ENCODE results near the gene NUP210L. TPM values are rescaled to one million over a fixed set of nuclear protein-coding genes. Genes with fewer than 3 reads are reported as not detected.
A peak's percentile ranks its signal among the peaks of the same experiment; 100 is the strongest.
"Not testable (repeated sequence)": the region's sequence is repeated elsewhere in the genome, so short reads cannot be mapped to it uniquely, and the experiment has no call there.

NUP210L gene
- total RNA-seq, 4 donors from 2014 or later, result under 0.01 to 0.30 (median 0.21) TPM; not detected in 1

GRCh38 chr1:154157520-154158306 is 2.8 kb upstream of the NUP210L start:
- DNase-seq (ENCODE audit: low spot score in 2 of 2), result no peak
- H3K4me1 ChIP-seq, result peaks cover 0 to 53% (median 32%) of the 10 kb centered on the region in 4 donors
- H3K36me3 ChIP-seq, result peaks cover 0 to 40% (median 0%) of the 10 kb centered on the region in 3 donors
- H3K27me3 ChIP-seq, result no peaks in the 10 kb centered on the region
- WGBS, 2 donors, result 47 to 49% methylated on average over 7 of the region's 7 CpGs
- H3K27ac ChIP-seq, result peak overlapping the region in 3 of 4 donors; percentile 61 to 71 (median 65)
- peaks cover 0 to 2% (median 0%) of the 10 kb centered on the region in 4 donors for H3K9me3 ChIP-seq
- no peak for TF ChIP-seq POLR2A (IDR thresholded peaks at IDR 0.05)
- no peak overlapping the region for H3K4me3 ChIP-seq

- peak in 1 of 2 donors; percentile 58 for TF ChIP-seq EP300 (IDR thresholded peaks at IDR 0.05)
- no peak for TF ChIP-seq CTCF (IDR thresholded peaks at IDR 0.05)
- Histone ChIP-seq H3K4me3 (no peak overlapping the region), H3K4me1 (peaks cover 0 to 65% (median 37%) of the 10 kb centered on the region in 4 donors), H3K27ac (peak overlapping the region; percentile 53 to 90 (median 71)), H3K27me3 (no peaks in the 10 kb centered on the region), H3K36me3 (peaks cover 0 to 20% (median 0%) of the 10 kb centered on the region in 3 donors), H3K9me3 (peaks cover 0 to 2% (median 0%) of the 10 kb centered on the region in 4 donors)
- 6 to 9% methylated on average over 9 of the region's 9 CpGs for WGBS, 2 donors
- DNase-seq (ENCODE audit: low spot score in 2 of 2), result peak in 1 of 2 donors; percentile 37
Measured at GRCh38 chr1:154155251-154155650, 378 bp upstream of the NUP210L start.

- no peak for DNase-seq (ENCODE audit: low spot score in 2 of 2)
- Histone ChIP-seq H3K27me3 (no peaks in the 10 kb centered on the region), H3K4me3 (no peak overlapping the region), H3K4me1 (peaks cover 0 to 59% (median 37%) of the 10 kb centered on the region in 4 donors), H3K36me3 (peaks cover 0 to 8% (median 0%) of the 10 kb centered on the region in 3 donors), H3K27ac (peak overlapping the region; percentile 53 to 90 (median 71)), H3K9me3 (no peaks in the 10 kb centered on the region)
- TF ChIP-seq CTCF (IDR thresholded peaks at IDR 0.05) (no peak), EP300 (IDR thresholded peaks at IDR 0.05) (no peak), POLR2A (IDR thresholded peaks at IDR 0.05) (no peak)
- WGBS, 2 donors, result 91 to 97% methylated on average over 6 of the region's 6 CpGs
Measured at GRCh38 chr1:154154053-154154452, 820 bp downstream of the NUP210L start.

- TF ChIP-seq CTCF (IDR thresholded peaks at IDR 0.05), result no peak
- TF ChIP-seq POLR2A (IDR thresholded peaks at IDR 0.05), result no peak
- no peak for TF ChIP-seq EP300 (IDR thresholded peaks at IDR 0.05)
Measured at GRCh38 chr1:154151311-154151710, 3.6 kb downstream of the NUP210L start.

GRCh38 chr1:154148807-154149206 is 6.1 kb downstream of the NUP210L start:
- TF ChIP-seq POLR2A (IDR thresholded peaks at IDR 0.05), result no peak
- TF ChIP-seq EP300 (IDR thresholded peaks at IDR 0.05), result no peak
- no peak for TF ChIP-seq CTCF (IDR thresholded peaks at IDR 0.05)
- no peaks in the 10 kb centered on the region for H3K36me3 ChIP-seq
- H3K9me3 ChIP-seq, result no peaks in the 10 kb centered on the region
- peaks cover 0 to 12% (median 5%) of the 10 kb centered on the region in 4 donors for H3K4me1 ChIP-seq
- no peaks in the 10 kb centered on the region for H3K27me3 ChIP-seq
- DNase-seq (ENCODE audit: low spot score in 2 of 2), result no peak
- 58 to 63% methylated on average over 3 of the region's 3 CpGs for WGBS, 2 donors
- no peak overlapping the region for H3K4me3 ChIP-seq
- H3K27ac ChIP-seq, result no peak overlapping the region

More at GRCh38 chr1:154151311-154151710, 3.6 kb downstream of the NUP210L start:
- Histone ChIP-seq H3K9me3 (no peaks in the 10 kb centered on the region), H3K27me3 (no peaks in the 10 kb centered on the region), H3K27ac (peak overlapping the region in 2 of 4 donors; percentile 39 to 58), H3K4me1 (peaks cover 0 to 32% (median 19%) of the 10 kb centered on the region in 4 donors), H3K36me3 (no peaks in the 10 kb centered on the region), H3K4me3 (no peak overlapping the region)
- DNase-seq (ENCODE audit: low spot score in 2 of 2), result no peak

GRCh38 chr1:154147505-154147904 is 7.4 kb downstream of the NUP210L start:
- H3K27ac ChIP-seq, result not testable (repeated sequence)
- 78% methylated on average over 5 of the region's 5 CpGs for WGBS, 2 donors

More at GRCh38 chr1:154147505-154147904, 7.4 kb downstream of the NUP210L start:
- H3K4me3 ChIP-seq; H3K9me3 ChIP-seq; DNase-seq (ENCODE audit: low spot score in 2 of 2); H3K36me3 ChIP-seq; H3K27me3 ChIP-seq: not testable (repeated sequence)
- H3K4me1 ChIP-seq, result peaks cover 0 to 12% (median 5%) of the 10 kb centered on the region in 4 donors

Data from tibial nerve (tissue), 4 donors.